OCI-LY7 (cell line): ENCODE measurements around the gene KL. TPM values are rescaled to one million over a fixed set of nuclear protein-coding genes. Genes with fewer than 3 reads are reported as not detected.

Source experiments
- BruUV-seq: library from RNA; stranded (reverse); fragments of 400-500 nt; replicated peaks from 2 replicates; lab custom pipeline; 2021; lab: Mats Ljungman, UMichigan
- CTCF ChIA-PET: fragments of 300-600 bp; sonication (Branson Sonifier 250); formaldehyde crosslinking; loops from one replicate; lab custom pipeline; 2022; ENCODE audit warnings: antibody characterized with exemption; ENCODE audit not compliant: unreplicated experiment; lab: Charles Lee
- POLR2A ChIA-PET: fragments of 300-600 bp; sonication (Branson Sonifier 250); formaldehyde crosslinking; loops from one replicate; lab custom pipeline; 2022; ENCODE audit warnings: antibody characterized with exemption; lab: Charles Lee
- DNase-seq: peaks from one replicate; pipeline ENCODE4 v3.0.0-alpha.2; 2015; ENCODE audit warnings: low spot score
- H2AFZ ChIP-seq: fragments of 200-600 bp; sonication (generic), shearing (Covaris generic); 2 replicates; pipeline ENCODE4 v1.6.1; 2014; ENCODE audit warnings: mild to moderate bottlenecking, antibody characterized with exemption, low read length, moderate library complexity
- H3K27ac ChIP-seq: fragments of 200-600 bp; sonication (generic); 2 replicates; pipeline ENCODE4 v1.5.1; 2014; ENCODE audit warnings: mixed run types, low read depth, mild to moderate bottlenecking, moderate library complexity, low read length, inconsistent platforms; ENCODE audit not compliant: poor library complexity, severe bottlenecking
- H3K36me3 ChIP-seq: fragments of 200-600 bp; sonication (generic); 2 replicates; pipeline ENCODE4 v1.6.1; 2014; ENCODE audit warnings: mild to moderate bottlenecking, antibody characterized with exemption, low read length, moderate library complexity, mixed read lengths; ENCODE audit not compliant: insufficient read depth
- H3K4me1 ChIP-seq: fragments of 200-600 bp; sonication (generic); 2 replicates; pipeline ENCODE4 v1.5.1; 2014; ENCODE audit warnings: mild to moderate bottlenecking, low read length; ENCODE audit not compliant: insufficient read depth, poor library complexity, severe bottlenecking
- H3K4me2 ChIP-seq: fragments of 200-600 bp; sonication (generic); 2 replicates; pipeline ENCODE4 v1.6.1; 2014; ENCODE audit warnings: mild to moderate bottlenecking, low read length
- H3K4me3 ChIP-seq: fragments of 200-600 bp; sonication (generic); 2 replicates; pipeline ENCODE4 v1.5.1; 2014; ENCODE audit warnings: mild to moderate bottlenecking, low read depth, low read length; ENCODE audit not compliant: poor library complexity, severe bottlenecking
- H3K79me2 ChIP-seq: fragments of 200-600 bp; sonication (generic); 2 replicates; pipeline ENCODE4 v1.6.1; 2016; ENCODE audit warnings: low read depth, mild to moderate bottlenecking, low read length, moderate library complexity, mixed read lengths; ENCODE audit not compliant: insufficient read depth
- H3K9me2 ChIP-seq: fragments of 200-600 bp; sonication (generic); 2 replicates; pipeline ENCODE4 v1.6.1; 2016; ENCODE audit warnings: mild to moderate bottlenecking, low read length, mixed read lengths; ENCODE audit not compliant: insufficient read depth
- H3K9me3 ChIP-seq: fragments of 200-600 bp; sonication (generic); 2 replicates; pipeline ENCODE4 v1.6.1; 2014; ENCODE audit warnings: mild to moderate bottlenecking, mixed run types, low read length, mixed read lengths
- H4K20me1 ChIP-seq: fragments of 200-600 bp; sonication (generic); 2 replicates; pipeline ENCODE4 v1.6.1; 2014; ENCODE audit warnings: mild to moderate bottlenecking, antibody characterized with exemption, low read length, moderate library complexity, mixed read lengths; ENCODE audit not compliant: insufficient read depth
- EZH2phosphoT487 ChIP-seq: fragments of 200-600 bp; sonication (generic); IDR thresholded peaks from 2 replicates; pipeline ENCODE4 v1.6.1; 2018; ENCODE audit warnings: low read depth, borderline replicate concordance, mild to moderate bottlenecking, mixed run types, antibody characterized with exemption, low read length, moderate library complexity, mixed read lengths
- intact Hi-C: fragments of 100-400 bp; cut with micrococcal nuclease; formaldehyde crosslinking; loops from one replicate; pipeline ENCODE4 v1.10.0; 2022; ENCODE audit not compliant: unreplicated experiment
- total RNA-seq, 2 experiments: library from RNA; depleted of rRNA in 1 of 2; stranded (reverse); fragments of >200 nt in 1 of 2; shearing (Covaris generic) in 1 of 2; gene quantifications; 2 replicates each; pipeline ENCODE4 v1.2.3, GENCODE V29; 2014 to 2022
- TF ChIP-seq, protein P1 (sequence below): fragments of 200-600 bp; sonication (generic); conservative IDR thresholded peaks from 2 replicates; pipeline ENCODE4 v1.5.1; 2014; ENCODE audit warnings: mild to moderate bottlenecking, antibody characterized with exemption, low read length, moderate library complexity, mixed read lengths

Gene KL
- total RNA-seq, 2 experiments from 2014 or later, result not detected

DNA sequence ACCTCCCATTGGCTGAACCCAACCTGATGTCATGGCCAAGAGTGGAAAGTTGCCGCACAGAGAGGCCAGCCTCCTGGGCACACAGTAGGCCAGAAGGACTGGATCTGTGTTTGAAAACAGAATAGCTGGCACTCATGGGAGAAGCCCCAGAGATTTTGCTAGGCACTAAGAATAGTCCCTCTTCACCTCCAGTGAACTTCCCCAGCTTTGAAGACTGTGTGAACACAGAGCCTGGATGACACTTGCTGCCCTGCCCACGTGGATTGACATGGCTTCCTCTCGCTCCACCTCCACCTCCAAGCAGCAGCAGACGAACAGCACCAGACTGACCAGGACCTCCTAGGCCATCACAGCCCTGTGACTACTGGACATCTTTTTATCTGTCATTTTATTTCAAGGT lies 37.9 kb upstream of the KL start:
- BruUV-seq, result no TSS peak
- CTCF ChIA-PET, result no interaction called here

DNA sequence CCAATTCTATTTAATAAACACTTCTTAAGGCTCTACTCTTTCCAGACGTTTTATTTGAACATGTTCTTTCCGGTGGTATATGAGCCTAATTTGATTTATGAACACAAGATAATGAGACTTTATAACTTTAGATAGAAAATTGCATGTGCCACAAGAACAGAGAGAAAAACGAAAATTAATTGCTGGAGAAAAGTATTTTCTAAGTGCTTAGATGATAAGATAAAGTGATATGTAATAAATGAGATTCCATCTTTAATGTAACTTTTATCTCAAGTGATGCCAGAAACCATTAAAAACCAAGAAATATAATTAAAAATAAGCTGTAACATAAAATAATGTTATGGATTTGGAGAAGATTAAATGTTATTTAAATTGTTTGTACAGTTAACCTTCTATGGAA lies 33.2 kb upstream of the KL start:
- no peaks in the 10 kb centered on the region for H3K36me3 ChIP-seq
- no peaks in the 10 kb centered on the region for H3K9me2 ChIP-seq
- no peaks in the 10 kb centered on the region for H3K79me2 ChIP-seq
- no peak for DNase-seq
- H3K4me2 ChIP-seq, result no peak overlapping the region
- ChIA-PET CTCF (no interaction called here), POLR2A (interaction anchor here (0.6 kb wide), 1 partner anchor 306 kb away, joined by 3 read pairs; no protein-coding TSS in a partner anchor)
- intact Hi-C loops, result no loop called here
- TF ChIP-seq EZH2phosphoT487, result no peak
- TF ChIP-seq, protein P1, sequence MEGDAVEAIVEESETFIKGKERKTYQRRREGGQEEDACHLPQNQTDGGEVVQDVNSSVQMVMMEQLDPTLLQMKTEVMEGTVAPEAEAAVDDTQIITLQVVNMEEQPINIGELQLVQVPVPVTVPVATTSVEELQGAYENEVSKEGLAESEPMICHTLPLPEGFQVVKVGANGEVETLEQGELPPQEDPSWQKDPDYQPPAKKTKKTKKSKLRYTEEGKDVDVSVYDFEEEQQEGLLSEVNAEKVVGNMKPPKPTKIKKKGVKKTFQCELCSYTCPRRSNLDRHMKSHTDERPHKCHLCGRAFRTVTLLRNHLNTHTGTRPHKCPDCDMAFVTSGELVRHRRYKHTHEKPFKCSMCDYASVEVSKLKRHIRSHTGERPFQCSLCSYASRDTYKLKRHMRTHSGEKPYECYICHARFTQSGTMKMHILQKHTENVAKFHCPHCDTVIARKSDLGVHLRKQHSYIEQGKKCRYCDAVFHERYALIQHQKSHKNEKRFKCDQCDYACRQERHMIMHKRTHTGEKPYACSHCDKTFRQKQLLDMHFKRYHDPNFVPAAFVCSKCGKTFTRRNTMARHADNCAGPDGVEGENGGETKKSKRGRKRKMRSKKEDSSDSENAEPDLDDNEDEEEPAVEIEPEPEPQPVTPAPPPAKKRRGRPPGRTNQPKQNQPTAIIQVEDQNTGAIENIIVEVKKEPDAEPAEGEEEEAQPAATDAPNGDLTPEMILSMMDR, result no peak
- no peak overlapping the region for H3K27ac ChIP-seq
- no TSS peak for BruUV-seq
- no peak overlapping the region for H3K4me3 ChIP-seq
- no peaks in the 10 kb centered on the region for H3K9me3 ChIP-seq
- H3K4me1 ChIP-seq, result peaks cover 1% of the 10 kb centered on the region
- no peaks in the 10 kb centered on the region for H4K20me1 ChIP-seq
- no peak overlapping the region for H2AFZ ChIP-seq

More for the DNA sequence above, 37.9 kb upstream of the KL start:
- TF ChIP-seq EZH2phosphoT487, result no peak
- TF ChIP-seq, protein P1, result no peak
- no peaks in the 10 kb centered on the region for H3K9me2 ChIP-seq
- intact Hi-C loops, result no loop called here
- H3K79me2 ChIP-seq, result no peaks in the 10 kb centered on the region
- no peak overlapping the region for H3K4me2 ChIP-seq
- H3K9me3 ChIP-seq, result no peaks in the 10 kb centered on the region
- no peaks in the 10 kb centered on the region for H3K36me3 ChIP-seq
- no peak for DNase-seq
- POLR2A ChIA-PET, result no interaction called here
- no peak overlapping the region for H2AFZ ChIP-seq
- H3K4me3 ChIP-seq, result no peak overlapping the region
- no peaks in the 10 kb centered on the region for H3K4me1 ChIP-seq
- H4K20me1 ChIP-seq, result no peaks in the 10 kb centered on the region
- no peak overlapping the region for H3K27ac ChIP-seq

DNA sequence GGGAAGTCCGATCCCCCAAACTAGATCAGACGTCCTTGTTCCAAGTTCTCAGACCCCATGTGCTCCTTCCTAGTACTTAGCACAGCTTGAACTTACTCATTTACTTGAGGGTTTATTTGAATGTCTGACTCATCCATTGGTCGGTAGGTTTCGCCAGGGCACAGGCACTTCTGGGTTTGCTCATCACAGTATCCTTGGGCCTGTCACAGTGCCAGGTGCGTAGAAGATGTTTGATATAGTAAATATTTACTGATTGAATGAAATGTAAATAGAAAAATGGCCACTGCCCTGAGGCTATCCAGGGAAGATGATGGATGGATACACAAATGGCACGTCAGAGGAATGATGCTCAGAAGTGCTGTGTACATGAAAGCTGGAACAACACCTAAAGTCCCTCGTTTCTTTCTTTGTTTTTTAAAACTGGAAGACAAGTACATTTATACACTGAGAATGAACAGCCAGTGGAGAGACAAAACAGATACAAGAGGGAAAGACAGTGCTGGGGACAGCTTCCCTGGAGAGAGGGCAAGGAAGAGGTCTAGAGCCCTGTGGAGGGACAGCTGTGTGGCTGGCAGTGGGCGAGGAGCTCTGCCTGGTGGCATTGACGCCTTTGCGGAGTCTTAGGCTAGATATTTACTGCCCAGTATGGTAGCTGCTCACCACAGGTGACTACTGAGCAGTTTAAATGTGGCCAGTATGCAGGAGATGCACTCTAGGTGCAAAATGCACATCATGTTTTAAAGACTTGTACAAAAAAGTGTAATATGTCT lies 31.2 kb upstream of the KL start:
- CTCF ChIA-PET, result no interaction called here
- POLR2A ChIA-PET, result no interaction called here
- Histone ChIP-seq H4K20me1 (no peaks in the 10 kb centered on the region), H3K4me2 (no peak overlapping the region), H2AFZ (no peak overlapping the region), H3K4me1 (peaks cover 15% of the 10 kb centered on the region), H3K27ac (no peak overlapping the region), H3K36me3 (no peaks in the 10 kb centered on the region), H3K9me2 (no peaks in the 10 kb centered on the region), H3K9me3 (no peaks in the 10 kb centered on the region), H3K79me2 (no peaks in the 10 kb centered on the region), H3K4me3 (no peak overlapping the region)
- TF ChIP-seq, protein P1, result no peak
- no peak for TF ChIP-seq EZH2phosphoT487
- no TSS peak for BruUV-seq
- intact Hi-C loops, result no loop called here
- DNase-seq, result no peak
